DMS53 treated with DMSO at 0.1 percent for 48 hours (cell line): Measurements from ENCODE around the gene NEGR1.

Source experiments
- DNase-seq: peaks from one replicate; lab custom pipeline; 2025; ENCODE audit not compliant: unreplicated experiment; lab: John Stamatoyannopoulos, UW

NEGR1 gene

DNA sequence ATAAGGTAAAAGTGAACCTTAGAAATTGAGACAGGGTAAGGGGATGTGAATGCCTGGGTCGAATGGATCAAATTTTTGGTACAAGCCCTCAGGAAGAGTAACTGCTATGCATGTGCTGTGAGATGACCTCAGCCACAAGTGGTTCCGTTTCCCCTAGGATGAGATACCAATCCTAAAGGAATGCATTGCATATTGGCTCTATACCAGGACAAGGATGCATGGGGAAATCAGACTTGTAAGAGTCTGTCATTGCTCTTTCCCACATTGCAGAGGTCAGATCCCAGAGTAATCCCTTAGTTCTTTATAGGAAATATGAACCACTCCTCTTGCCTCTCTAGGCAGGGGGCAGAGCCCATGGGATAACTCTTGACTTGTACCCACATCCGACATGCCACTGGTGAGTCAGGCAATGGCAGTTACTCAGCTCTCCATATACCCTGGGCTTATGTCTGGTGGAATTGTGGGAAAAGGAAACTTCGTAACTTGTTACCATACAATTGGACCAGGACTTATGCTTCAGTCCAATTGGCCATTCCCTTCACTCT, 773.2 kb downstream of the NEGR1 start:
- no peak for DNase-seq

DNA sequence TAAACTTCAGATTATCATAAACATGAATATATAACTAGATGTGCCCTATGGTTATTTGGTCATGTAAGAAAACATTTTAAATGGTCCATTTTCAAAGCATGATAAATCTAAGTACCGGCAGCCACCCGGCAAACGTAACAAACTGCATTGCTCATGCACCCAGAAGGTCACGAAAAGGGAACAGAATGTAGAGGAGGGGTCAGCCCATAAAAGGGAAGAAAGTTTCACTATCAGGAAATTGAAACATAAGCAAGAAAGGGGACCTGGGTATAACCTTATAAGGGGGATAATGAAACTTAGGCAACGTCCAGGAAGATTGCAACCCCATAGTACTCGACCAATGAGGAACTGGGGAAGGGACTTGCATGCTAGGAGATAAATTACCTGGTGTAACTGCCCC, 780.3 kb downstream of the NEGR1 start:
- no peak for DNase-seq

DNA sequence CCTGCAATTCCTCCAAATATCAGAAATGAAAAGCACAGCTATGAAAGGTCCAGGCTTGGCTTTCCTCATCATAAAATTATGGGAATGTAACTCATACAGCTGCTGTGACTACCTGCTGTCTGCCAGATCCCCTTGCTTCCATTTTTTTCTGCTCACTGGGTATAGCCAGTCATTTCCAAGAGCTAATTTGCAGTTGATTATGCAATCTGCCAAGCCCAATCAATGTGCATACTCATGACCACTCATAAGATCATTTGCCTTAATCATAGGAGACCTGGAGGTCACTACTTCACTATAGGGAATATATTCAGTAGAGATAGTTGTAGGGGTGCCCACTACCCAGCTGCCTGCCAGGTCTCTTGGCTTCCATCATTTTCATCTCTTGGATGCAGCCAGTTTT, 783.8 kb downstream of the NEGR1 start:
- no peak for DNase-seq

DNA sequence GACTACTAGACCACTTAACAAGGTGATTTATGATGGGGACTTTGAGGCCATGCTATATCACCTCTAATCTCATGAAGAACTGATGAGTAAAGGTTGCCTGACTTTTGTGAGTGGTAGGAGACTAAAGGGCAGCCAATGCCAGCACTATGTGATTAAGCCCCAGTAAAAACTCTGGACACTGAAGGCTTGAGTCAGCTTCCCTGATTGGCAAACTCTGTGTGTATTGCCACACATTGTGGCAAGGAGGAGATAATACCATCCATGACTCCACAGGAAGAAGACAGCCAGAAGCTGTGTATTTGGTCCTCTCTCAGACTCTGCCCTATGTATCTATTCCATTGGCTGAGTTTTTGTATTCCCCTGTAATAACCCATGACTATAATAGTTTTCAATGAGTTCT, 788.2 kb downstream of the NEGR1 start:
- no peak for DNase-seq

DNA sequence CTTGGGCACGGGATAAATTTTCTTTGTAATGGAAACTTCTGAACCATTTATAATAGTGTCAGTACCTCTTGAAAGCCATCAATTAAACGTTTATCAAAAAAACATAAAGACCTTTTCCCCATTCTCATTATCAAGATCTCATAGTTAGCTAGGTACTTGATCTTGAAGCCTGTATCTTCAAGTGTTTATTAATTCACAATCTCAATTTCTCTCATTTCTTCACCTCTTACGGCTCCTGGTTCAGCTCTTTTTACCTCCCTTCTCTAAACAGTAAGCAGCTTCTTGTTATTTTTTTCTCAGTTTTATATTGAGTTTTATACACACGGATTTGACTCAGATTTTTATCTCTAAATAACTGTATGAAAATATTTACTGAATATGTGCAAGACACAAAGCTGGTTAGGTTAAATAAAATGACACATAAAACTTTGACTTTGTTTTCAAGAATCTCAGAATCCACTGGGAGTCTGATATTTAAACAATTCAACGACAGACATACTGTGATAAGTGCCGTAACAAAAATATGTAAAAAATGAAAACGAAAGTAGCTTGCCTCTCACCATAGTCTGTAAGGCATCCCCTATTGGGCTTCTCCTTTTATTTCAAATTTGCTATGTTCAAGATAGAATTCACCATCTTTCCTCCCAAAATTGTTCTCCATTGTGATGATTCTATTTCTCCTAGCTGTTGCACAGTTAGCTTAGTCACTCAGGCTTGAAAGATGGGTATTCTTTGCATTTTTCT, 789.9 kb downstream of the NEGR1 start:
- no peak for DNase-seq

DNA sequence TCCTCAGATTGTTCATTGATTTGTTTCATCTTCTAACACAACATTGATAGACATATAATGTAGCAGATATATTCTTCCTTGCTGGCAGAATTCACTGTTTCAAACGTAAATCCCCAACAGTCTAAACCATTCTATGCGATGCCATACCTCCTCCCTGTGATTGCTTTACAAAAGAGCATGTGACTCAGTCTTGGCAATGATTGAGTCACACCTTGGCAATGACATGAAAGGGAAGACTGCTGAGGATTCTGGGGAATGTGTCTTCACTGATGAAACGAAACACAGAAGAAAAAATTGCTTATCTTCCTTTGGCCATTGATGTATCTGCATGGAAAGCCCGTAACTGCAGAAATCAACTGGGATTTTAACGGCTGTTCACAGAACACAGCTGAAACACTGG, 791.9 kb downstream of the NEGR1 start:
- no peak for DNase-seq

DNA sequence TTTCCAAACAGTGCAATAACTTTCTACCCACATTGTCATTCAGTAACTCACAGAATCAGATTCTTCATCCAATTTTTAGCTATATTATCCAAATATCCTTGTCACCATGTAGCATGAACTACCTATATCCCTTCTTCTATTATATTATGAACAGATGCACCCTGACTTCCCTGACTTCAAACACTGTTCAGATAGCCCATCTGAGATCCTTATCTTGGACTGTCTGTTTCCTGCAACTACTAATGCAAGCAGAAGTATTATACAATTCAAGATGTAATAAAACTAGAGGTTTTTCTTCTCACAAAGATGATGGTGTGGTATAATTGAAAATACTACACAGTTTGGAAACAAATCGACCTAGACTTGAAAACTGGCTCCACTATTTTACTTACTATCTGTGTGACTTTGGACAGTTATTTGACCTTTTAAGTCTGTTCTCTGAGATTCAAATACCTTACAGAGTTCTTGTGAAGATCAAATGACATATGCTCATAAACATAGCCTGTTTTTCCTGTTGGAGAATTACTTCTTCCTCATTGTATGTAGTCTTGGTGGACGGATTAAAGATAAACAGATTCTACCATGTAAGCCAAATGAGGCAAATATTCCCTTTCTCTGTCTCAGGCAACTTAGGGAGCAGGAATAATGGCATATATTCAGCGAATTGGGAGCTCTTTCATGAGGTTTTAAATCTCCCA, 793.6 kb downstream of the NEGR1 start:
- no peak for DNase-seq

DNA sequence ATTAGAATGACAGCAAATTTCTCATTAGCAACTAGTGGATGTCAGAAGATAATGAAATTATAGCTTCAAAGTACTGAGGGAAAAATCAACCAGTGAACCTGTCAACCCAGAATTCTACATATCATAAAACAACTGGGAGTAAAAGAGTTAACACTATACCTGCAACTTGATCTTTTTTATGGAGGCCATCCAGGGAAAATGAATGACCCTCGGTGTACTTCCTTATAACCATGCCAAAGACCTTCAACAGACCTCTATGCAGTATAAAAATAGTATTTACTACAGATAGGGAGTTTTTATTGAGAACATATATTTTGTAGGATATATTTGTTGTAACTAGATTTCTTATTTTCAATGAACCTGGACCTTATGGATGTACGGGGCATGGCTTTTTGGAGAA, 809.0 kb downstream of the NEGR1 start:
- DNase-seq: no peak

DNA sequence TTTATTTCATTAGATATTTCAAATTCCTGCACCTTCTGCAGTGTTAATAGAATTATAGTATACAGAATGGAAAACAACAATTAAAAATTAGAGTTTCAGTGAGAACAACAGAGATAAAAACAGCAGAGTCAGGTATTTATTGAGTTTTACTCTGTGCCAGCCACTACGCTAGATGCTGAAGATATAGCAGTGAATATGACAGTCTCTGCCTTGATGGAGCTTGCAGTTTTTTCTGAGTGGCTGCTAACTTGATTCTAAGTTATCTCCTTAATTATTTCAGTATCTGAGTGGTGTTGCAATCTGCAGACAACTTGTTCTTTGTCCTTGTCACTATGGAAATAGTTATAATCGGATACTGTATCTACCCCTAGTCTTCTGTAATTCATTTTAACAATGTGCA, 817.2 kb downstream of the NEGR1 start:
- DNase-seq: no peak

DNA sequence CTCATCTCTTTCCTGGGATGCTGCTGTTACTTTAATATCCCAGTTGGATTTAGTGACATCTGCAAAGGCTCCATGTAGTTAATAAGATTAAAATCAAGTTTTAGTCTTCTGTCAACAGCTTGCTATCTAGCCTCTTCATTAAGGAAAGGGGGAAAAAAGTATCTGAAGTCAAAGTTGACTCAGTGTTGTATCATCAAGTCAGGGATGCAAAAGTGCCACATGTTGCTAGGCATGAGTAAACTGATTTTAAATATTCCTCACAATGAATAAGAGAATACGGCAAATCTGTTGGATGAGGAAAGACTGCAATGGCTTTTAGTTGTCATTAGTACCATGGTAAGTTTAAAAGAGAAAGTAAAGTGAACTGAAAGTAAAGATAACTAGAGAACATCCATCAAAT, 818.3 kb downstream of the NEGR1 start:
- DNase-seq: no peak

DNA sequence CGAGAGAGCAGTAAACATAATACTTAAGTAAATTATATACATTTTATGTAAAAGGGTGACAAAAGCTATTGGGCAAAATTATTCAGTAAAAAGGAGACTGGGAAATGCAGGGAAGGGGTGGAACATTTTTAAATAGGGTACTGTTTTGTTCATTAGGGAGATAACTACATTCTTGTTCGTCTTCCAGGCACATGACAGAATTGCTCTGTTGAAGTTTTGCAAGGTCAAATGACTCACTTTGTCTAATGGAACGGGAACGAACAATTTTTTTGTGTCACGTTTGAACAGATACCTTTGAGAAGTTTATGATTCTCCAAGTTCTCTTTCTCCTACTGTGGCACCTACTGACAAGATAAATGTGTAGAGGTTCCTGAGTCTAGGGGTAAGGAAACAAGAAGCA, 819.2 kb downstream of the NEGR1 start:
- DNase-seq: no peak

DNA sequence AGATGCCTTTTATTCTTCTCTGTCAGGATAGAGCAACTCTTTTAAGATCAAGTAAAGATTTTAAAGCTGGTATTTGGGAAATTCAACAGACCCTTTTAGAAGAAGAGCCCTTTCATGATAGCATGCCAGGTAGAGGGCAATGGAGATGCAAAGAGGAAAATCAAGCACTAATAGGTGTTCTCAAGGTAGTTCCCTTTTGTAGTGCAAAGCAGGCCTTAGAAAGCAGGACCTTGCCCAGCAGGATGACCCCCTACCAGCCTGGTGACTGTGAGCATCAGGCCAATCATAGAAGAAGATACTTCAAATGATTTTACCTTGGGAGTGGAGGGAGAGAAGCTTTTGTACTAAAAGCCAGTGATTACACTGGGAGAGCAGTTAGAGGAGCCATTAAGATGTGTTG, 820.1 kb downstream of the NEGR1 start:
- no peak for DNase-seq

DNA sequence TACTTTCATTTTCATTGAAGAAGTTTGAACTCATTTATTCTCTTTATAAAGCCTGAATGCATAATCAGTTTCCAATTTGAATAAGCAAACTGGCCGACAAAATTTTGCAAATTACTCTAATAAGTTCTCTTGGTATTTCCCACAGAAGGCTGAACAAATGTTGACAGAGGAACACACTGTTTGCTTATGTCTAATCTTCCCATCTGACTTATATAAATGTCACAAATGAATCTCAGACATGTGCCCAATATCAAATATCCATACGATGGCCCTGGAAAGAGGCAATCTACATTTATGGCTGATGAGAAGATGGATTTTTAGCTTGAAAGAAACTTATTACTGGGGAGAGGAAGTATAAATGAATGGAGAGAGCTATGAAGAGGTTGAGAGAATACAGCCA, 820.9 kb downstream of the NEGR1 start:
- DNase-seq: no peak

DNA sequence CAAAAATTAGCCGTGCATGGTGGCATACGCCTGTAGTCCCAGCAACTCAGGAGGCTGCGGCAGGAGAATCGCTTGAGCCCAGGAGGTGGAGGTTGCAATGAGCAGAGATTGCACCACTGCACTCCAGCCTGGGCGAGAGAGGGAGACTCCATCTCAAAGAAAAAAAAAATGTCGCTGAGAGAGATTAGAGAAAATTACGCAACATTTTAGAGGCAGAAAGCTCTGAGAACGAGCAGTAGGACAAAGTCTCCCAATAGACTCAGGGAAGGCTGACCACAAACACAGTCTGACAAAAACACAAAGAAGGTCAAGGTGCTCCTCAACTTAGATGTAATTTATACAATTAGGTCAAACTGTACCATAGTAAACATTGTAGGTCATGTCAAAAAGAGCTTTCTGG, 833.9 kb downstream of the NEGR1 start:
- DNase-seq: no peak

DNA sequence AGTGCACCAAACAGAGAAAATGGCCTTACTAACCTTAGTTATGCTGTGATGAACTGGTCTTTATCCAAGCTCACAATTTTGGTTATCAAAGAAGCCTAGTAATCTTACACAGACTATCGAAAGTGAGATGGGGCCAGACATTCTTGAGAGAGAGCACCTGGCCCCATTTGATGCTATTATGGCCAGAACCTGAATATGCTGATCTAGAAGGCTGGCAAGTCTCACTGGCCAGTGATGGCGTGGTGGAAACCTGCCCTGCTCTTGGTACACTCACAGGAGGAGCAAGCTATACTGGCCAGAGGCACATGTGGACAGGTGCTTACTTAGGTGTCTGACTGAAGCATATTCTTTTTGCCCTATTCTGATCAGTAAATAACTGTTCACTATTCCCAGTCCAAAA, 843.7 kb downstream of the NEGR1 start:
- DNase-seq: no peak

DNA sequence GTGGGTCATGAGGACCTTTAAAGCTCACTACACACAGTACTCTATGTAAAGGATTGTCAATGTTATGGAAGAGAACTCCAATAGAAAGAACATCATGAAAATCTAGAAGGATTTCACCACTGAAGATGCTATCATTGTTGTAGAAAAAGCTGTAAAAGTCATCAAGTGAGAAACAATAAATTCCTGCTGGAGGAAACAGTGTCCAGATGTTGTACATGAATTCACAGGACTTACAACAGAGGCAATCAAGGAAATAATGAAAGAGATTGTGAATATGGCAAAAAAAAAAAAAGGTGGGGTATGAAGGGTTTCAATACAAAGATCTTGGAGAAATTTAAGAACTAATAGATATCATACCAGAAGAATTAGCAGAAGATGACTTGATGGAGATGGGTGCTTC, 846.4 kb downstream of the NEGR1 start:
- no peak for DNase-seq

DNA sequence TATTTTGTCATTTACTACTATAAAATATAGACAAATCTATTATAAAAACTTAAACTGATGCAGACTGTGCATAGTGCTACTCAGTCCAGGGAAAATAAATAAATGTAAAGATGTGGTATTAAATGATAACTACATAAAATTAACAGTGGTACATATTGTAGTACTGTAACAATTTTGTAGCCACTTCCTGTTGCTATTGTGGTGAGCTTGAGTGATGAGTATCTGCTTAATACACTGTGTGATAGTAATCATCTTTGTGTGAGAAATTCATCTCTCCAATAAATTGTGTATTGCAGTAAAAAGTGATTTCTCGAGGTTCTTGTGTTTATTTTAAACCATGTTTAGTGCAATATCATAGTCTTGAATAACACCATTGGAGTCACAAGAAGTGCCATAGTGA, 848.1 kb downstream of the NEGR1 start:
- no peak for DNase-seq

DNA sequence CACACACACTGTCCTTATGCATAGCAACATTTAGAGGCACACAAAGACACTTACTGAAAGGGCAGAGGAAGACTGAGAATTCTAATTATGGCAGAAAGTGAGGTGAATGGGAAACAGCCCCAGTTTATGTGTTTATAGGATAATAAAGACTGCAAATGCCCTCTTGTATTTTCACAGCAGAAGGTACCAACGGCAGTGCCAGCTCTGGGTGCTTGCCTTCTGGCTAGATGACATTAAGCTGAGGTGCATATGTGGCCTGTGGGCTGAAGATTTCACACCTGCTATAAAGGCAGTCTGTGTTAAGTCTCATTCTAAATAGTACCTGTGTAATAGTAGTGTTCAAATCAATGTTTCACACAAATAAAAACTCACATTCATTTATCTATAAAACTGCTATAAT, 854.3 kb downstream of the NEGR1 start:
- no peak for DNase-seq

DNA sequence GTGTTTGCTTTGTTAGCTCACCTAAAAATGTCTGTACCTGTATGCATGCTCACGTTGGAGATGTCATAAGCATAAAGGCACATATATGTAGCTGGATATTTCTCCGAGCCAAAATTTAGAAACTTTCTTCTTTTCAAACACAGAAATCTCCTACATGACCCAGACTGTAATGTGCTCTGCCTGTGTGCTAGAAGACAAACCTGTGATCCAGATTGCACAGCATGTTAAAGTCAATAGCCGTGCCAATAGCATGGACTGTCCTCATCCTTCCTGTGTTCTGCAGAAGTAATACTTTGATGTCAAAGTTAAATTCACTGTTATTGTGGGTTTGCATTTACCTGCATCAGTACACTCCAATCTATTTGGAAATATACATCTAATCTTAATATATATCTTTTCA, 855.3 kb downstream of the NEGR1 start:
- no peak for DNase-seq

DNA sequence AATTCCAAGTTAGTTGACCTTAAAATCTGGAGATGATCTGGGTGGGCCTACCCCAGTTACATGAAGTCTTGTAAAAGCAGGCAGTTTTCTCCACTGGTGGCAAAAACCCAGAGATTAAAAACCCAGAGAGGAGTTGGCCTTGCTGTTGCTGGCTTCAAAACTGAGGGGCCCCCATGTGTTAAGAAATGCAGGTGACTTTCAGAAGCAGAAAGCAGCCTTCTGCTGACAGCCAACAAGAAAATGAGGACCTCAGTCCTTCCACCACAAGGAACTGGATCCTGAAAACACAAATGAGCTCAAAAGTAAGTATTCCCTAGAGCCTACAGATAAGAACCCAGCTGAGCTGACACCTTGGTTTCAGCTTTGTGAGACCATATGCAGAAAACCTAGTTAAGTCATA, 857.8 kb downstream of the NEGR1 start:
- DNase-seq: no peak

DNA sequence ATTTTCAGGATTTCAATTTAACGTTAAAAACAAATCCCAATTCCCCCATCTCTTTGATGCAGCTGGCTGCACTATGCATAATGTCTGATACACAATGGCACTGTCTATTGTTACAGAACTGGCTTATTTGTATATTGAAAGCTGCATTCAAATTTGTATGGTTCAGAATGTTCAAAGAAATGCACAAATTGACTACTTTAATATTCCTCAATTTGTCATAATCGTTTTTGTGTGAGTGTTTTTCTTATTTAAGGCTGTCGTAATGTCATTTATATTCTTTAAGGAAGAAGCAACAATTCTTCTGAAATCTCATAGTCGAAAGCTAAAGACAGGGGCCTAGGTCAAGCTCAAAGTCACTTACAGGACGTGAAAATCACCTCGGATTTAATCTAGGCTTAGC, 860.1 kb downstream of the NEGR1 start:
- no peak for DNase-seq

DNA sequence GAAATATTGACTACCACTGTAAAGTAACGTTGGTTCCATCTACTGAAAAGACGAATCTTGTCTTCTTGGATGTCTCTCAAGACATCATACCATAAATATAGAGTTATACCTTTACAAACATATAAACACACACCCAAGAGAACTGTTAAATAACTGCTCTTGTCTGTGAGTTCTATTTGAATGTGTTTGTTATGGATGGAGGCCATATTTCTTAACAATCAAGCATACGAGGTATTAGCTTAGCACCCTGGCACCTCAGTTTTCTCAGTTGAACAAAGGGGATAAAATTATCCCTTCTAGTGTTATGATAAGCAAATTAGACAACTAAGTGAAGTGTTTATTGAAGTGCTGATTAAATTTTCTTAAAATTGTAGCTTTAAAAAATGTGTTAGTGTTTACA, 864.9 kb downstream of the NEGR1 start:
- DNase-seq: no peak

DNA sequence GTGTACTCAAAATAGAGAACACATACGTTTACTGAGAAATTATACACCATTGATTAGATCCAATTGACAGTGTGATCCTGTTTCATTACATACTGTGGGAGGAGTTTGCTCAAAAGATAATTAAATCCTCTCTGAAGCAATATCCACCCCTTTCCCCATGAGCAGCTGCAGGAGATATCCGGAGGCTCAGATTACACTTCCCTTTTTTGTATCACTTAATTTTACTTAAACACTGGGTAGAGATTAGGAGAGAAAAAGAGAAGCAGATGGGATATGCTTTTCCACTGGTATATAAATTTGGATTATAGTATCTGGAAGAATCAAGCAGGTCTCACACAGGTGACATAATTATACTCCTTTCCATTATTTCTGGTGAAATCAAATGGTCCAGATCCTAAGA, 868.2 kb downstream of the NEGR1 start:
- no peak for DNase-seq
